Measurements from ENCODE around the gene SCN9A. TPM values are rescaled to one million over a fixed set of nuclear protein-coding genes. Genes with fewer than 3 reads are reported as not detected.

The SCN9A gene
- total and polyA plus RNA-seq, 10 of the 15 experiments (the other 5 are each of a cell fraction or from before 2014, with no cell fraction given): 0.04 to 0.08 (median 0.08) TPM; not detected in 7

DNA sequence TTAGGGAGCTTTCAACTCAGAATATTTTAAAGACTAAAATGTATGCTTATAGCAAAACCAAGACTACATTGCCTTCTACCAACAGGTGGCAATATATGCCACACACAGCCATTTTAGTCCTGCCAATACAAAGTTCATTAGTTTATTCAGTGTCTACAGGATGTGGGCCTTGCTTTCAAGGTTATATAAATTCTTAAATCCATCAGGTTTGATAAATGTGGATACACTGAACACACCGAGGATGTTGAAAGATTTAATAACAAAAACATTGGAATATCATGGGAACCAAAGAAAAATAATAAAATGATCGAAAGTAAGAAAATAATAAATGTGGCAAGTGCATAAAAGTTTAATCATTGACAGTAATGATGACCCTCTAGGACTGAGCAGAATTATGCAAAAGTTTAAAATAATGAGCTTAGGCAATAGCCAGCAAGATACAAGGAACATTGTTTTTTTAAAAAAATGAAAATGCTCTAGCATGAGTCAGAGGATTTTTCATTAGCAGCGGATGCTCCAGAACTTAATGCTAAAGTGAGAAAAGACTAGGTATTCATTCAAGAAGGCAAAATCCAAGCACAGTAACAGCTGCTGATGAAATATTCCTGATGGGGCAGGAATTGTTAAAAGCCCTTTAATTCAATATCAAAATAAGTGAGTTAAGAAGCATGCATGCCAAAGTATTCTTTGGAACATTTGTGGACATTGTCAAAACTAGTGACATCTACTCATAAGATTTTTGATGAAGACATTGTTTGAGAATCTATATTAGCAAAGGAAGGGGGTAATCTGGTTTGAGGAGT is 14.2 kb downstream of the SCN9A start:
- TF ChIP-seq POLR2AphosphoS5 (IDR thresholded peaks at IDR 0.05; ENCODE audit: low read length): no peak
- TF ChIP-seq, protein P1, sequence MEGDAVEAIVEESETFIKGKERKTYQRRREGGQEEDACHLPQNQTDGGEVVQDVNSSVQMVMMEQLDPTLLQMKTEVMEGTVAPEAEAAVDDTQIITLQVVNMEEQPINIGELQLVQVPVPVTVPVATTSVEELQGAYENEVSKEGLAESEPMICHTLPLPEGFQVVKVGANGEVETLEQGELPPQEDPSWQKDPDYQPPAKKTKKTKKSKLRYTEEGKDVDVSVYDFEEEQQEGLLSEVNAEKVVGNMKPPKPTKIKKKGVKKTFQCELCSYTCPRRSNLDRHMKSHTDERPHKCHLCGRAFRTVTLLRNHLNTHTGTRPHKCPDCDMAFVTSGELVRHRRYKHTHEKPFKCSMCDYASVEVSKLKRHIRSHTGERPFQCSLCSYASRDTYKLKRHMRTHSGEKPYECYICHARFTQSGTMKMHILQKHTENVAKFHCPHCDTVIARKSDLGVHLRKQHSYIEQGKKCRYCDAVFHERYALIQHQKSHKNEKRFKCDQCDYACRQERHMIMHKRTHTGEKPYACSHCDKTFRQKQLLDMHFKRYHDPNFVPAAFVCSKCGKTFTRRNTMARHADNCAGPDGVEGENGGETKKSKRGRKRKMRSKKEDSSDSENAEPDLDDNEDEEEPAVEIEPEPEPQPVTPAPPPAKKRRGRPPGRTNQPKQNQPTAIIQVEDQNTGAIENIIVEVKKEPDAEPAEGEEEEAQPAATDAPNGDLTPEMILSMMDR (IDR thresholded peaks at IDR 0.05 in 2 of 3, conservative IDR thresholded peaks at IDR 0.05 in 1 of 3; ENCODE audit: control insufficient read depth in 2 of 3, extremely low read depth in 1 of 3, insufficient read depth in 1 of 3, low read depth in 3 of 3, low read length in 3 of 3): peak in 2 of 3 experiments; percentile 28 to 29; a peak in 4 of 6 replicates
- peak; percentile 41 for TF ChIP-seq RAD21 (IDR thresholded peaks at IDR 0.05; ENCODE audit: insufficient read depth, low read depth, low read length)
- intact Hi-C loops (cut with micrococcal nuclease; ENCODE audit: unreplicated experiment) (loop anchor here (5.0 kb wide), 1 partner anchor 156 kb away; no protein-coding TSS in a partner anchor), in situ Hi-C loops (cut with MboI) (no loop called here)
- no peak for FAIRE-seq
- ATAC-seq: peak; percentile 82
- no peaks in the 10 kb centered on the region for H3K4me1 ChIP-seq (ENCODE audit: control insufficient read depth, insufficient read depth, low read length)
- H3K9ac ChIP-seq (ENCODE audit: control insufficient read depth, insufficient read depth, low read length): no peak overlapping the region
- no peaks in the 10 kb centered on the region for H4K20me1 ChIP-seq (ENCODE audit: control insufficient read depth, insufficient read depth)
- H3K4me2 ChIP-seq (ENCODE audit: control insufficient read depth, insufficient read depth): no peak overlapping the region
- ChIA-PET SMC1A (ENCODE audit: uncharacterized antibody, unreplicated experiment) (interaction anchor here (0.7 kb wide), 2 partner anchors 17 to 882 kb away, joined by 3 read pairs; no protein-coding TSS in a partner anchor), RAD21 (ENCODE audit: unreplicated experiment) (interaction anchor here (0.9 to 1.3 kb wide), 2 partner anchors 143 to 155 kb away, joined by 3 read pairs; no protein-coding TSS in a partner anchor), CTCF (interaction anchor here (1.2 to 1.9 kb wide), 5 partner anchors 9 to 47 kb away, joined by 3 to 6 read pairs (median 3); no protein-coding TSS in a partner anchor), POLR2A (no interaction called here)
- no peak overlapping the region for H3K4me3 ChIP-seq
- H3K36me3 ChIP-seq (ENCODE audit: control insufficient read depth in 2 of 2, insufficient read depth in 2 of 2, low read length in 1 of 2): no peaks in the 10 kb centered on the region
- no peak overlapping the region for H2AFZ ChIP-seq (ENCODE audit: control insufficient read depth, low read depth, low read length)
- no peak for DNase-seq (ENCODE audit: low read depth, low spot score)
- H3K27me3 ChIP-seq (replicated peaks in 1 of 2; ENCODE audit: control insufficient read depth in 2 of 2, insufficient read depth in 2 of 2, low read length in 1 of 2): no peaks in the 10 kb centered on the region
- H3K9me3 ChIP-seq (replicated peaks; ENCODE audit: control insufficient read depth, insufficient read depth, low read length): no peaks in the 10 kb centered on the region
- H3K79me2 ChIP-seq (ENCODE audit: control insufficient read depth, insufficient read depth, low read length): no peaks in the 10 kb centered on the region
- BruUV-seq (replicated peaks): no TSS peak
- H3K27ac ChIP-seq (ENCODE audit: control insufficient read depth, insufficient read depth): no peak overlapping the region
- 24% methylated on average over 3 of the region's 3 CpGs for WGBS (ENCODE audit: insufficient coverage, insufficient replicate concordance, low lambda C conversion rate, missing lambda C conversion rate)

Measured in GM12878 (cell line).